ENCODE data around the gene PLEKHO1.

The PLEKHO1 gene

DNA sequence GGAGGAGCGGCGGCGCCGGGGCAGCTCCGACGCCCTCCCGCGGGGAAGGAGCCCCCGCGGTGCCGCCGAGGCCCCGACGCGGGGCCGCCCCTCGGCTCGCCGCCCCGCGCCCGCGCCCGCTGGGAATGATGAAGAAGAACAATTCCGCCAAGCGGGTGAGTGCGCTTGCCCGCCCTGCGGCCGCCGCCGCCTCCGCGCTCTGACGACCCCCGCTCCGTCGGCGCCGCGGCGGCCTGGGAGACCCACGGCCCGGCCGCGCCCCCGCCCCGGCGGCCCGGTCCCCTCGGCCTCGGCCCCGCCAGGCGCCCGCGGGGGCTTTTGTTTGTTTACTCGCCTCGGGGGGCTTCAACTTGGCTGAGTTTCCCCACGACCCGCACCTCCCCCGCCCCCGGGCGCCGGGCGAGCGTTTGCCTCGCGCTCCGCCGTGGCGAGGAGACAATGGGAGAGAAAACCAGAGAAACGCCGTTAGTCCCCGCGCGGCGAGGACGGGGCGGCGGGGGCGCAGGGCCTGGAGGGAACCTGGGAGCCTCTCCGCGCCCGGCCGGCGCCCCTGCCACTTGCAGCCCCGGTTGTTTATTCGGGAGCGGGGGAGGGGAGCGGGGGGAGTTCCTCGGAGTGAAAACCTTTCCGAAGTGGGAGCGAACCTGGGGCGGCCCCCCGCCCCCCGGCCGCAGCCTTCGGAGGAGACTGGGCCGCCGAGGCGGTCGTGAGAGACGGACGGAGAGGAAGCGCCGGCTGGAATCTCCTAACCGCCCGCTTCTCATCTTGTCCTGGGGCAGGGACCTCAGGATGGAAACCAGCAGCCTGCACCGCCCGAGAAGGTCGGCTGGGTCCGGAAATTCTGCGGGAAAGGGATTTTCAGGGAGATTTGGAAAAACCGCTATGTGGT is 661 bp downstream of the PLEKHO1 start:
- DNase-seq (ENCODE audit: low read depth), result no peak

DNA sequence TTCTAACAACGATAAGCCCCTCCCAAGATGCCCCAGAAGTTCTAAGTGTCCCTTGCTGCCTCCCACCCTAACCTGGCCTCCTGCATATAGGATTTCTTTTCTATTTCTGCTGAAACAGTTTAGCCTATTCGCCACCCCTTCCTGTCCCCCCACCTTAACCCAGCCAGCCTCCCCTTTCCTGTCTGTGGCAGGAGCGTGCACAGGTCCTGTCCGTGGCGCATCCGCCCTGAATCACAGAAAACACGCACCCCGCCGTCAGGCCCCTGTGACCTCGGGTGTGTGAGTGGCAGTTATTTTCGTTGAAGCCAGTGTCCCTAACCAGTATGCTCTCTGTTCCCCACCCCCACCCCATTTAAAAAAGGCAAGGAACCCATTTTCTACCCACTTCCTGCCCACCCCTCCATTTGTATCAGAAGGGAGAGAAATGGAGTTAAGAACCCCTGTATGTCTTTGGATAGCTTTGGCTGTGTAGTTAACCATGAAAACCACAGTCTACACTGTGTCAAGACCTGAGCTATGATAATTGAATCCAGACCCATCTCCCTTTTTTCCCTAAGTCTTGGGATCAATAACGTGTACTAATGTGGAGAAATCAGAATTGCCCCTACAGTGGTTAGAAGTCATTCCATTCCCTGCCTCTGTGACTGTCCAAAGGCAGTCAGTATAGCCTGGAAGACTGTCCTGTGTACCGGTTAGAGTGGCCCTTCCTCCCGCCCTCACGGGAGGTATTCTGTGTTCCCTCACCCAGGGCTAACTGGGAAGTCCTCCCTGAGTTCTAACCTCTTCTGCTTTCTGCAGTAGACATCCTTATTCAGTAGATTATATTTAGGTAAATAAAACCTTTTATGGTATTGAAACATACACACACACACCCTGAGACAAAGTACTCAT is 1.8 kb downstream of the PLEKHO1 start:
- peak; percentile 65 for DNase-seq (ENCODE audit: low read depth)

DNA sequence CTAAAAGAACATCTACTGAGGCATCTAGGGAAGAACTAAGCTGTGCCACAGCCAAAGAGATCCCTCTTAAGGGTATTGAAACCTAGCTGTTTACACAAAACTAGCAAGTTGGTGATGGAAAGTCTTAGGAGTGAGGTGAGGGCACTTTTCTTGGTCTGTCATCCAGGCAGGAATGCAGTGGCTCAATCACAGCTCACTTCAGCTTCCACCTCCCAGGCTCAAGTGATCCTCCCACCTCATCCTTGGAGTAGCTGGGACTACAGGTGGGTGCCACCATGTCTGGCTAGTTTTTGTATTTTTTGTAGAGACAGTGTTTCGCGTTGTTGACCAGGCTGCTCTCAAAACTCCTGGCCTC is 2.4 kb downstream of the PLEKHO1 start:
- no peak for DNase-seq (ENCODE audit: low read depth)

GRCh38 chr1:150152772-150153456 is 3.2 kb downstream of the PLEKHO1 start:
- no peak for DNase-seq (ENCODE audit: low read depth)

- no peak for DNase-seq (ENCODE audit: low read depth)
Observed at GRCh38 chr1:150154143-150154542, 4.4 kb downstream of the PLEKHO1 start.

DNA sequence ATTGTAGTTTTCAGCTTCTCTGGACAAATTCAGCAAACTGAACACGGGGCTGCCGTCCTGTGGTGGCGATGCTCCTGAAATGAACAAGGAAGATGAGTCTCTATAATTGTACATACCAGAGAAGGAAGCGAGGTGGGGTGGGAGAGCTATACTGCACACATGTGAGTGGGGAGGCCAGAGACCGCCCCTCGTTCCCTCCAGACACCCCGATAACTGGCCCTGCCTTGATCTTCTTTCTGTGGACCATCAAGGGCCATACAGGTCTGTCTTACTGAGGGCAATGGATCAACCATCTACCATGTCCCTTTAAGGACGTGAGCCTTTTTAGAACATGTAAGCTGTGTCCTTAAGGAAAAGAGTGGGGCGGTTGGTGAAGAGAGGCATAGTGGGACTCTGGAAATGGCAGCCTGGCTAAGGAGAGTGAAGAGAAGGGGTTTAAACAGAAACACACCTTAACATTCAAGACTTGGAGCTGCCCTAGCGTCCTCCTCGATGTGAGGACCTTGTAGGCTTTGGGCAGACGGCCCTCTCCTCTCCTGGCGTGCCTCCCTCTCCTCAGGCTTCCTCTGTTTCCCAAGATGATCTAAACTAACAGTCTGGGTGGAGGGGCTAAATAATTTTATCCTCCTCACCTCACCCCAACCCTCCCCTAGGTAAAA is 5.8 kb downstream of the PLEKHO1 start:
- DNase-seq (ENCODE audit: low read depth), result no peak

GRCh38 chr1:150156868-150157603 is 7.3 kb downstream of the PLEKHO1 start:
- DNase-seq (ENCODE audit: low read depth), result no peak

DNA sequence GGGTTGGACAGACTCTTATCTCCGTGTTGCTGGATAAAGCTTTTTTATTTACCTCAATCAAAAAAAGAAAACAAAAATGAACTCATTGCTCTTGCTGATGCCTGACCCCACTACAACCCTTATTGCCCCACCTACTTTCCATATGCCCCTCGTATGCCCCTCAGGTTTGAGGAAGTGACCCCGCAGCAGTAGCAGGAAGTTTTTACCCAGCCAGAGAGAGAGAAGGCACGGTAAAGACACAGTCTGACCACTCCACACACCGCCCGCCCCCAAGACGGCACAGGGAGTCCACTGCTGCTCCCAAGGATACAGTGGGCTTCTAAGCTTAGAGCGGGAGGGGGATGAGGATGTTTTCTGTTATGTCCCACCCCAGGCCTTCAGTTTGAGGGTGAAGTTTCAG is 9.8 kb downstream of the PLEKHO1 start:
- no peak for DNase-seq (ENCODE audit: low read depth)

- DNase-seq (ENCODE audit: low read depth), result no peak
Observed at GRCh38 chr1:150160964-150161621, 11.4 kb downstream of the PLEKHO1 start.

- DNase-seq (ENCODE audit: low read depth), result no peak
Observed at GRCh38 chr1:150161747-150162581, 12.2 kb downstream of the PLEKHO1 start.

GRCh38 chr1:150162582-150162861 is 12.8 kb downstream of the PLEKHO1 start:
- DNase-seq (ENCODE audit: low read depth), result no peak

DNA sequence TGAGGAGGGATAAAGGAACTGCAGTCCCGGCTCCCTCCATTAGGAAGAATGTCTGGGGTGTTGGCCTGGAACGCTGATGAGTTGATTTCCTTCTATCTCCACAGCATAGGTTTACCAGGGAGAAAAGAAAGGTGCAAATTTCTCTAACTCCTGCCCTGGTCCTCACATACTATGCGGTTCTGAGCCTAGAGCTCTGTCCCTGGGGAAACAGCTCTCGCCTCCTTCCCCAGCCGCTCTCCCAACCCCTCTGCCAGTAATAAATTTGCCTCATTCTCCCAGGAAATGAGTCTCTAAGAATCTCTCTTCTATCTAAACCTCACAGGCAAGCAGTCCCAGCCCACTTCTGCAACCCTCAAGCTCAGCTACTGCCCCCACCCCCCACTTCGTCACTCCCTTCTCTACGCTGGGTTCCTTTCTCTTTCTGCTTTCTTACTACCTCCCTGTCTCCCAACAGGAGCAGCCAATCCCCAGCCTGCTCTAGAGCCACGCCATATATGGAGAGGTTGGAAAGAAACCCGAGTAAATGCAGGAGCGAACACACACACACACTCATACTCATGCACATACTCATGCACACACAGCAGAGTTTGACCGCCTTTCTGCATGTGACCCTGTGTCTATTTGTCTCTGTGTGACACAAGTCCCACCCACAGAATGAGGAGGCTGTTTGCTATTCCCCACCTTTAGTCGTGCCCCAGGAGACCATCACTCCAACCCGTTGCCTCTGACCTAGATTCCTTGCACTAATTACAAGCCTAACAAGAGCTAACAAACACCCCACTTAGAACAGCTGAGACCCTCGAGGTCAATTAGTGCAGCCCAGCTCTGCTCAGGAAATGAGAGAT is 13.4 kb downstream of the PLEKHO1 start:
- no peak for DNase-seq (ENCODE audit: low read depth)

GRCh38 chr1:150164224-150164623 is 14.5 kb downstream of the PLEKHO1 start:
- DNase-seq (ENCODE audit: low read depth), result no peak

- DNase-seq (ENCODE audit: low read depth), result no peak
Observed at GRCh38 chr1:150164779-150165178, 15.1 kb downstream of the PLEKHO1 start.

DNA sequence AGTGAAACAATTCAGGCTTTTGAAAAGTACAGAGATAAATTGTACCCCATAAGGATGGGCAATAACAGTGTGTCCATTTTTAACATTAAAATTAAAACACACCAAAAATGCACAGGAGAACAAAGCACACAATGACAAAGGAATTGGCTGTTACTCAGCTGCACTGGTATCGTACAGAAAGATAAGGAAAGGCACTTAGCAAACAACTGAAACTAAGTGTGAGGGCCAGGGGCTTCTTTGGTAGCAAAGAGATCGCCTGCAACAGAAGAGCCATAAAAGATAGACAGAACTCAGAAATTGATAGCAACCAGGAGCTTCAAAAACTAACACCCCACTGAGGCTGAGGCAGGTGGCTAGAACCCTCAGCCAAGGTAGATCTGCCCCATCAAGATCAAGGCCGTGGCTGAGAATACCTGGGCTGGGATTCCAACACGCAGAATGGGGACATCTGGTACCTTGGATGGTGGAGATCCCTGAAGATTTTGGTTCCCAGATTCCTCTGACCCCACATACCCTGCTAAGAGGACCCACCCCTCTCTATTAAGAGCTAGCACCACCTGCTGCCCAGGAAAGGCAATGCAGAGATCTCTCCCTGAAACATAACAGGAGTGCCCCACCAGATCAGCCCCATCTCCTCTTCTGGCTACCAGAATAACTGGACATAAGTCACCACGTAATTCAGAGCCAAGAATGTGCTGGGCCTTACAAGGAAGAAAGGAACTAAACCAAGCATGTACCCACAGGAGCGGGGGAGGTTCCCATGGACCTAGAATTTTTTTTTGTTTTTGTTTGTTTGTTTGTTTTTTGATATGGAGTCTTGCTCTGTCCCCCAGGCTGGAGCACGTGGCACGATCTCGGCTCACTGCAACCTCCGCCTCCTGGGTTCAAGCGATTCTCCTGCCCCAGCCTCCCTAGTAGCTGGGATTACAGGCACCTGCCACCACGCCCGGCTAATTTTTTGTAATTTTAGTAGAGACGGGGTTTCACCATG is 16.2 kb downstream of the PLEKHO1 start:
- peak; percentile 14 for DNase-seq (ENCODE audit: low read depth)

- peak; percentile 14 for DNase-seq (ENCODE audit: low read depth)
Observed at GRCh38 chr1:150168960-150169601, 19.4 kb downstream of the PLEKHO1 start.

- DNase-seq (ENCODE audit: low read depth), result no peak
Observed at GRCh38 chr1:150171801-150172200, 22.1 kb downstream of the PLEKHO1 start.

Measured in T-helper 22 cell (primary cell).